GM23338 (cell line): ENCODE measurements around the gene RUBCN.

Experiments
- CREB1 ChIP-seq: fragments of 250-450 bp; sonication (Bioruptor Pico); IDR thresholded peaks from 2 replicates; pipeline ENCODE4 v1.5.0; 2020; ENCODE audit warnings: low read depth, mild to moderate bottlenecking, moderate library complexity
- CTCF ChIP-seq, 2 experiments: fragments of 200-600 bp in 1 of 2; sonication (generic) in 1 of 2; conservative IDR thresholded peaks; 2 replicates each; pipeline versions ENCODE4 v1.5.1 to v1.6.1; 2016 to 2017; ENCODE audit warnings: antibody characterized with exemption in 2 of 2, low read depth in 2 of 2, mild to moderate bottlenecking in 2 of 2, moderate library complexity in 1 of 2
- ETS1 ChIP-seq: IDR thresholded peaks from 2 replicates; pipeline ENCODE4 v1.6.1; 2016; ENCODE audit warnings: antibody characterized with exemption
- EZH2 ChIP-seq: fragments of 200-600 bp; sonication (generic); IDR thresholded peaks from one replicate; pipeline ENCODE4 v1.8.0; 2017; ENCODE audit warnings: antibody characterized with exemption, mild to moderate bottlenecking, low read depth; ENCODE audit not compliant: unreplicated experiment
- EZH2phosphoT487 ChIP-seq: fragments of 200-600 bp; sonication (generic); IDR thresholded peaks from one replicate; pipeline ENCODE4 v1.8.1; 2018; ENCODE audit warnings: antibody characterized with exemption; ENCODE audit not compliant: unreplicated experiment
- JUNB ChIP-seq: IDR thresholded peaks from one replicate; pipeline ENCODE4 v1.6.1; 2016; ENCODE audit warnings: antibody characterized with exemption; ENCODE audit not compliant: unreplicated experiment
- POLR2AphosphoS5 ChIP-seq: IDR thresholded peaks from 2 replicates; pipeline ENCODE4 v1.6.1; 2016; ENCODE audit warnings: antibody characterized with exemption, low read depth
- REST ChIP-seq: IDR thresholded peaks from one replicate; pipeline ENCODE4 v1.6.1; 2018; ENCODE audit warnings: antibody characterized with exemption; ENCODE audit not compliant: unreplicated experiment
- STAT1 ChIP-seq: IDR thresholded peaks from one replicate; pipeline ENCODE4 v1.6.1; 2016; ENCODE audit warnings: antibody characterized with exemption; ENCODE audit not compliant: unreplicated experiment
- ZNF331 ChIP-seq: fragments of 250-450 bp; sonication (Bioruptor Pico); IDR thresholded peaks from 2 replicates; pipeline ENCODE4 v1.5.0; 2020; ENCODE audit warnings: low read depth, mild to moderate bottlenecking, moderate library complexity
- ZNF462 ChIP-seq: fragments of 250-450 bp; sonication (Bioruptor Pico); IDR thresholded peaks from 2 replicates; pipeline ENCODE4 v1.5.0; 2020; ENCODE audit warnings: mild to moderate bottlenecking, moderate library complexity

- TF ChIP-seq CTCF (conservative IDR thresholded peaks at IDR 0.05; ENCODE audit: low read depth in 2 of 2) (no peak), POLR2AphosphoS5 (no peak), REST (no peak), CREB1 (CRISPR knock-in tag) (no peak), EZH2 (no peak), EZH2phosphoT487 (no peak), ETS1 (no peak), ZNF462 (CRISPR knock-in tag) (no peak), STAT1 (no peak), ZNF331 (no peak), JUNB (no peak)
These were observed 1.2 kb upstream of the RUBCN start for GRCh38 chr3:197737749-197738462.
